ENCODE measurements around the gene GPBAR1. TPM values are rescaled to one million over a fixed set of nuclear protein-coding genes. Genes with fewer than 3 reads are reported as not detected.

The GPBAR1 gene
- total RNA-seq, 2 donors from 2014 or later: 5.7 to 6.6 TPM

Small RNA genes lying within 50 kb of the gene (microRNA-seq; reads per million reads assigned to microRNA genes)
- gene MIR6513: 4.8 to 5.2 reads per million in 2 donors

Other genes with a start within 250 kb of the GPBAR1 start
- gene RUFY4, start 191.8 kb upstream of the GPBAR1 start, total RNA-seq: not detected
- 1 to 10 TPM; 1.2 to 3.0 TPM for gene CXCR2, start 135.0 kb upstream of the GPBAR1 start, total RNA-seq
- gene CXCR1, start 94.1 kb upstream of the GPBAR1 start, total RNA-seq: under 1 TPM; 0.58 to 0.97 TPM
- gene ARPC2, start 43.8 kb upstream of the GPBAR1 start, total RNA-seq: 100 to 1,000 TPM; 144 to 167 TPM
- 10 to 100 TPM; 49.0 to 52.5 TPM for gene AAMP, start 9.1 kb downstream of the GPBAR1 start, total RNA-seq
- gene PNKD, start 9.5 kb downstream of the GPBAR1 start, total RNA-seq: 10 to 100 TPM; 62.4 to 68.5 TPM
- 100 to 1,000 TPM; 156 to 166 TPM for gene TMBIM1, start 31.5 kb downstream of the GPBAR1 start, total RNA-seq
- not detected for gene CATIP, start 95.8 kb downstream of the GPBAR1 start, total RNA-seq
- 10 to 100 TPM in 1 of 2 donors, 1 to 10 TPM in 1; 8.5 to 16.1 TPM for gene SLC11A1, start 121.3 kb downstream of the GPBAR1 start, total RNA-seq
- gene CTDSP1, start 138.9 kb downstream of the GPBAR1 start, total RNA-seq: 100 to 1,000 TPM; 101 to 106 TPM
- not detected for gene VIL1, start 158.1 kb downstream of the GPBAR1 start, total RNA-seq